Measurements from ENCODE around the gene TMEM229B.

GRCh38 chr14:67515386-67516079 is 27.0 kb upstream of the TMEM229B start:
- TF ChIP-seq EZH2 (IDR thresholded peaks at IDR 0.05; ENCODE audit: borderline replicate concordance, low read depth, low read length, severe bottlenecking): peak; percentile 83
- no peak for TF ChIP-seq CTCF (IDR thresholded peaks at IDR 0.05; ENCODE audit: borderline replicate concordance, extremely low read depth, low read length, poor library complexity, severe bottlenecking)

All from DND-41 (cell line).